Fibroblast of mammary gland (primary cell): ENCODE measurements around the gene ADCY6.

Source experiments
- DNase-seq: peaks from one replicate; pipeline ENCODE4 v3.0.0-alpha.2; 2010; ENCODE audit warnings: low read depth
- H3K4me3 ChIP-seq: 2 replicates; pipeline ENCODE4 v1.5.1; 2011; ENCODE audit warnings: low read depth, mild to moderate bottlenecking, low read length, moderate library complexity; ENCODE audit not compliant: control insufficient read depth
- TF ChIP-seq, protein P1 (sequence below): conservative IDR thresholded peaks from 2 replicates; pipeline ENCODE4 v1.5.1; 2011; ENCODE audit warnings: low read depth, low read length, inconsistent platforms; ENCODE audit not compliant: control insufficient read depth, insufficient read depth

Gene ADCY6

DNA sequence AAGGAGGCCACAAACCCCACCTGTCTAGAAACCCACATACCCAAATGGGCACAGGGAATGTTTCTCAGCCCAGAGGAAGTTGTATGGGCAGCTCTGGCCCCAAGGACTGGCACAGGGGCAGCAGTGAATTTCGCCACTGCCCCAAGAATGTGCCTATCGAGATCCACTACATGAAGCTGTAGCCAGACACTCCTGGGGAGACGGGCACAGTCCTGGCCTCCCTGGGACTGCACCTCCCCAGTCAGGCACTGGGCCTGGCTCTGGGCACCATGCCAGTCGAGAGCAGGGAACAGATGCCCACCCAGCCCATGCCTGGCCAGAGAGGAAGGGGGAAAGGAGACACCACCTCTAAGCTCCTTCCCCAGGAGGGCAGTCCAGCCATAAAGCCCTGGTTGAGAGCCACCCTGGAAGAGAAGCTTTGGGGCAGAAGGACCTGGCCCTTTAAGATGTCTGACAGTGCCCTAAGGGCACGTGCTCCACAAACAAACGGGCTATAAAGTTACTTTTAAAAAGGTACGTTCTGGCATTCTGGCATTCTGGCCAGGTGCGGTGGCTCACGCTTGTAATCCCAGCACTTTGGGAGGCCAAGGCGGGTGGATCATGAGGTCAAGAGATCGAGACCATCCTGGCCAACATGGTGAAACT is 8.4 kb downstream of the ADCY6 start:
- DNase-seq = no peak
- TF ChIP-seq, protein P1, sequence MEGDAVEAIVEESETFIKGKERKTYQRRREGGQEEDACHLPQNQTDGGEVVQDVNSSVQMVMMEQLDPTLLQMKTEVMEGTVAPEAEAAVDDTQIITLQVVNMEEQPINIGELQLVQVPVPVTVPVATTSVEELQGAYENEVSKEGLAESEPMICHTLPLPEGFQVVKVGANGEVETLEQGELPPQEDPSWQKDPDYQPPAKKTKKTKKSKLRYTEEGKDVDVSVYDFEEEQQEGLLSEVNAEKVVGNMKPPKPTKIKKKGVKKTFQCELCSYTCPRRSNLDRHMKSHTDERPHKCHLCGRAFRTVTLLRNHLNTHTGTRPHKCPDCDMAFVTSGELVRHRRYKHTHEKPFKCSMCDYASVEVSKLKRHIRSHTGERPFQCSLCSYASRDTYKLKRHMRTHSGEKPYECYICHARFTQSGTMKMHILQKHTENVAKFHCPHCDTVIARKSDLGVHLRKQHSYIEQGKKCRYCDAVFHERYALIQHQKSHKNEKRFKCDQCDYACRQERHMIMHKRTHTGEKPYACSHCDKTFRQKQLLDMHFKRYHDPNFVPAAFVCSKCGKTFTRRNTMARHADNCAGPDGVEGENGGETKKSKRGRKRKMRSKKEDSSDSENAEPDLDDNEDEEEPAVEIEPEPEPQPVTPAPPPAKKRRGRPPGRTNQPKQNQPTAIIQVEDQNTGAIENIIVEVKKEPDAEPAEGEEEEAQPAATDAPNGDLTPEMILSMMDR = no peak
- H3K4me3 ChIP-seq = no peak overlapping the region

GRCh38 chr12:48779869-48780268 is 9.0 kb downstream of the ADCY6 start:
- H3K4me3 ChIP-seq = no peak overlapping the region
- DNase-seq = peak; percentile 77

DNA sequence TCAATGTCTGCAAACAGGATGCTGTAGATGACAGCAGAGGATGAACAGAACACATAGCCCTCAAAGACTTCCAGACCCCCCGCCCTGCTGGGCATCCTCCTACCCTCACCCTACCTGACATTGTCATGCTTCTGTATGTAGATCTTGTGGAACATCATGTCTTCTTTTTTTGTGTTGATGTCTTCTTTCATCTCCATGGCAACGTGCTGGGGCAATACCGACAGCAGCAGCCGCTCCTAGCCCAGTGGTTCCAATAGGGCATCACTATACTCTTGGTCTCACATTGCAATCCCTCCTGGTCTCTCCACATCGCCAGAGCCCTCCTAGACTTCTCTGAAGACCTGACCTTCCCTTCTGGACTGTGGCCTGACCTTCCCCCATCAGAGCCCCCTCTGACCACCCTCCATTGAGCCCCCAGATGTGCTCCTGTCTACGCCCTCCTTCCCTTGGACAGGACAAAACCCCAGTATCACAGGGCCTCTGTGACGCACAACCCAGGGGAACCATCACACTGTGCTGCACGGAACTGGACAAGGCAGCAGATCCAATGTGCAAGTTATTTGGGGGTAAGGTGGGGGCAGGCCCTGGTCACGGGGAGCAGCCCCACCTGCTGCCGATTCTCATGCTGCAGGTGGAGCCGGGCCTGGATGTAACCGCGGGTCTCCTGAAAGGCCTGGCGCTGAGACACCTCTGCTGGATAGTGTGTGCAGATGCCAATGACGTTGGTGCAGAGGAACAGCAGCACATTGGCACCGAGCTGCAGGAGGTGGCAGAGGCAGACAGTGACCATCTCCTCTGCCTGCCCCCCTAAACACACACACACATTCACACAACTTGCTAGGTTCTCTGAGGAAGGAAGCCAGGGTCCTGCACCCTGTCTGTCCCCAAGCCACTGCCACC is 11.1 kb downstream of the ADCY6 start:
- TF ChIP-seq, protein P1 = no peak
- H3K4me3 ChIP-seq = no peak overlapping the region
- no peak for DNase-seq

More at GRCh38 chr12:48779869-48780268, 9.0 kb downstream of the ADCY6 start:
- TF ChIP-seq, protein P1 = no peak

DNA sequence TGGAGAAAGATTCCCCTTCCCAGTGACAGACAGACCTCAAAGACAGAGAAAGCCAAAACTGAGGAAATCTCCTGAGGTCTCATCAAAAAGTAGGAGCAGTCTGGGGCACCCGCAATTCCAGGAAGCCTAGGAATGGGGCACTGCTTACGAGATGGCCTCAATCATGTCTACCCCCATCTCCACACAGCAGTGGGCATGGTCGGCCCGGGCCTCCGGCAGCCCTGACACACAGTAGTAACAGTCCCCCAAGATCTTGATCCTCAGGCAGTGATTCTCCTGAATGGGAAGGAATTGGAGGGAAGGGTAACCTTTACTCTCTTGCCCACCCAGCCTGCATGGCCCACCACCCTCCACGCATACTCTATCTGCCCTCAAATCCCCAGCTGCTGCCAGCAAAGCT is 11.9 kb downstream of the ADCY6 start:
- TF ChIP-seq, protein P1 = no peak
- DNase-seq = no peak
- no peak overlapping the region for H3K4me3 ChIP-seq

GRCh38 chr12:48775991-48776649 is 12.8 kb downstream of the ADCY6 start:
- H3K4me3 ChIP-seq = no peak overlapping the region
- TF ChIP-seq, protein P1 = no peak
- DNase-seq = no peak

DNA sequence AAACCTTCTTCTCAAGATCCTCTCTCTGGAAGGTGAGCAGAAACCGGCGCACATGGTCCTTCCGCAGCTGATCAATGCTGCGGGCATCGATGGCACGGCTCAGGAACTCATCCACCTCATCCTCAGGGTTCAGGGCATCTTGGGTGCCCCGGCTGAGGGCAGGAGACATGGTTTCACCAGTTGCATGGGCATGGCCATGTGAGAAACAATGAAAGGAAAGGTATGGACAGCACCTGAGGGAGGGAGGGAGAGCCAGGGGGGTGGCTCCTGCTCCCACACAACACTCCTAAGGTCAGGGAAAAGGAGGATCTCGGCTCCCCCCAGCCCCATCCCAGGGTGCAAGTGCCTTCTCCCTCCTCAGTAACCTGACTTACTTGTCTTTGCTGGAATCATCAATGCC is 13.6 kb downstream of the ADCY6 start:
- no peak overlapping the region for H3K4me3 ChIP-seq
- TF ChIP-seq, protein P1 = no peak
- no peak for DNase-seq
